Renal cortical epithelial cell (primary cell): ENCODE results near the gene CUL9. TPM values are rescaled to one million over a fixed set of nuclear protein-coding genes. Genes with fewer than 3 reads are reported as not detected.

ENCODE experiments used
- DNase-seq: peaks from one replicate; pipeline ENCODE4 v3.0.0-alpha.2; 2011; ENCODE audit warnings: low read depth
- total RNA-seq: library from RNA; depleted of rRNA; stranded (reverse); fragments of >200 nt; gene quantifications from 2 replicates; pipeline ENCODE4 v1.2.3, GENCODE V29; 2014

CUL9 gene
- total RNA-seq, 1 donor from 2014 or later, result 43.4 TPM

- DNase-seq, result no peak
Observed at GRCh38 chr6:43255408-43256054, 73.5 kb downstream of the CUL9 start.

- no peak for DNase-seq
Observed at GRCh38 chr6:43256670-43257366, 74.8 kb downstream of the CUL9 start.

- no peak for DNase-seq
Observed at GRCh38 chr6:43257367-43258145, 75.6 kb downstream of the CUL9 start.

- DNase-seq, result no peak
Observed at GRCh38 chr6:43258180-43258579, 76.2 kb downstream of the CUL9 start.

- DNase-seq, result no peak
Observed at GRCh38 chr6:43258807-43259686, 77.1 kb downstream of the CUL9 start.

GRCh38 chr6:43260791-43261190 is 78.8 kb downstream of the CUL9 start:
- DNase-seq, result no peak

GRCh38 chr6:43261198-43261597 is 79.2 kb downstream of the CUL9 start:
- DNase-seq, result no peak

- no peak for DNase-seq
Observed at GRCh38 chr6:43262000-43262779, 80.2 kb downstream of the CUL9 start.

GRCh38 chr6:43262780-43263313 is 80.9 kb downstream of the CUL9 start:
- no peak for DNase-seq

GRCh38 chr6:43263314-43264178 is 81.5 kb downstream of the CUL9 start:
- DNase-seq, result peak; percentile 46

- no peak for DNase-seq
Observed at GRCh38 chr6:43264599-43265145, 82.7 kb downstream of the CUL9 start.

GRCh38 chr6:43265564-43265963 is 83.6 kb downstream of the CUL9 start:
- DNase-seq, result no peak

GRCh38 chr6:43267619-43268354 is 85.8 kb downstream of the CUL9 start:
- no peak for DNase-seq

GRCh38 chr6:43268355-43268700 is 86.3 kb downstream of the CUL9 start:
- DNase-seq, result no peak

GRCh38 chr6:43268782-43269272 is 86.8 kb downstream of the CUL9 start:
- no peak for DNase-seq

- DNase-seq, result no peak
Observed at GRCh38 chr6:43269273-43270007, 87.4 kb downstream of the CUL9 start.

- DNase-seq, result peak; percentile 31
Observed at GRCh38 chr6:43271103-43271815, 89.3 kb downstream of the CUL9 start.
